Activated B cell treated with CpG ODN at 0.5 μM for 24 hours (primary cell): ENCODE measurements around the gene NPAS3. TPM values are rescaled to one million over a fixed set of nuclear protein-coding genes. Genes with fewer than 3 reads are reported as not detected.
"Not testable (repeated sequence)": the region's sequence is repeated elsewhere in the genome, so short reads cannot be mapped to it uniquely, and the experiment has no call there.

ENCODE experiments used
- ATAC-seq: fragments of 200-7000 bp; cut with Tn5 transposase; one replicate; pipeline ENCODE4 v1.10.0; 2021; ENCODE audit warnings: low read depth, mild to moderate bottlenecking, moderate library complexity
- CTCF ChIA-PET: fragments of 350-600 bp; sonication (Branson Sonifier 250); formaldehyde crosslinking; loops from one replicate; lab custom pipeline; 2021; ENCODE audit warnings: antibody characterized with exemption; lab: Charles Lee
- POLR2A ChIA-PET: fragments of 350-600 bp; sonication (Branson Sonifier 250); formaldehyde crosslinking; loops from one replicate; lab custom pipeline; 2021; ENCODE audit warnings: antibody characterized with exemption; lab: Charles Lee
- DNase-seq: peaks from one replicate; pipeline ENCODE4 v3.0.0; 2022
- H3K27ac Mint-ChIP-seq: one replicate; pipeline ENCODE4 v1.8.0; 2020; ENCODE audit warnings: mixed read lengths
- H3K27me3 Mint-ChIP-seq: one replicate; pipeline ENCODE4 v1.8.0; 2021; ENCODE audit warnings: mixed read lengths
- H3K36me3 Mint-ChIP-seq: one replicate; pipeline ENCODE4 v1.8.0; 2021; ENCODE audit warnings: low read depth, mixed read lengths
- H3K4me1 Mint-ChIP-seq: one replicate; pipeline ENCODE4 v1.8.0; 2021; ENCODE audit warnings: mixed read lengths
- H3K4me3 Mint-ChIP-seq: one replicate; pipeline ENCODE4 v1.8.0; 2020; ENCODE audit warnings: mild to moderate bottlenecking, mixed read lengths
- H3K9me3 Mint-ChIP-seq: one replicate; pipeline ENCODE4 v1.8.0; 2020; ENCODE audit warnings: mixed read lengths
- intact Hi-C: fragments of 100-400 bp; cut with micrococcal nuclease; formaldehyde crosslinking; loops from one replicate; pipeline ENCODE4 v1.15.1; 2024
- total RNA-seq: library from RNA; stranded (reverse); gene quantifications from 2 replicates; pipeline ENCODE4 v1.2.3, GENCODE V29; 2022
- TF ChIP-seq, protein P1 (sequence below): fragments of 200-600 bp; IDR thresholded peaks from one replicate; pipeline ENCODE4 v1.8.0; 2022; ENCODE audit warnings: antibody characterized with exemption, mild to moderate bottlenecking

Gene NPAS3
- total RNA-seq, 1 donor from 2014 or later = not detected

DNA sequence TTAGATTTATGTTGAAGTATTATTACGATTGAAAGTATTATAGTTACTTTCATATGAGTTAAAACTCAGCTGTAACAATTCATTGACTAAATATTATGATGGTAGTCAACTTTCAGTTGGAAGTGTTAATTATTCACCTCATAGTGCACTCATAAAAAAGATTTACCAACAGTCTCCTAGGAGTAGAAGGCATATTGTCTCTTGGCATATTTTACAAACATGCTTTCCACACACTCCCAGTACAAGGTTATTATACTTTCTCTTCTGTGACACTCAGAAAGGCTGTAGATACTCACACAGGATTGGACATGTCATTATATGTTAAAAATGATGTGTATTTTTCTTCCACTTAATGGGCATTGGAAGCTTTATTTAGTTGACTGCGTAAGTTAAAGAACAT, 147.1 kb downstream of the NPAS3 start:
- Mint-ChIP-seq H3K27ac (no peak overlapping the region), H3K27me3 (no peaks in the 10 kb centered on the region), H3K36me3 (no peaks in the 10 kb centered on the region), H3K4me1 (no peaks in the 10 kb centered on the region), H3K9me3 (no peaks in the 10 kb centered on the region), H3K4me3 (no peak overlapping the region)
- intact Hi-C loops = no loop called here
- TF ChIP-seq, protein P1, sequence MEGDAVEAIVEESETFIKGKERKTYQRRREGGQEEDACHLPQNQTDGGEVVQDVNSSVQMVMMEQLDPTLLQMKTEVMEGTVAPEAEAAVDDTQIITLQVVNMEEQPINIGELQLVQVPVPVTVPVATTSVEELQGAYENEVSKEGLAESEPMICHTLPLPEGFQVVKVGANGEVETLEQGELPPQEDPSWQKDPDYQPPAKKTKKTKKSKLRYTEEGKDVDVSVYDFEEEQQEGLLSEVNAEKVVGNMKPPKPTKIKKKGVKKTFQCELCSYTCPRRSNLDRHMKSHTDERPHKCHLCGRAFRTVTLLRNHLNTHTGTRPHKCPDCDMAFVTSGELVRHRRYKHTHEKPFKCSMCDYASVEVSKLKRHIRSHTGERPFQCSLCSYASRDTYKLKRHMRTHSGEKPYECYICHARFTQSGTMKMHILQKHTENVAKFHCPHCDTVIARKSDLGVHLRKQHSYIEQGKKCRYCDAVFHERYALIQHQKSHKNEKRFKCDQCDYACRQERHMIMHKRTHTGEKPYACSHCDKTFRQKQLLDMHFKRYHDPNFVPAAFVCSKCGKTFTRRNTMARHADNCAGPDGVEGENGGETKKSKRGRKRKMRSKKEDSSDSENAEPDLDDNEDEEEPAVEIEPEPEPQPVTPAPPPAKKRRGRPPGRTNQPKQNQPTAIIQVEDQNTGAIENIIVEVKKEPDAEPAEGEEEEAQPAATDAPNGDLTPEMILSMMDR = no peak
- ATAC-seq (no peak), DNase-seq (no peak)
- POLR2A ChIA-PET = no interaction called here
- CTCF ChIA-PET = no interaction called here

- ATAC-seq, intact Hi-C loops, POLR2A ChIA-PET, H3K4me1 Mint-ChIP-seq, DNase-seq, H3K27ac Mint-ChIP-seq, H3K4me3 Mint-ChIP-seq, CTCF ChIA-PET, H3K9me3 Mint-ChIP-seq, H3K36me3 Mint-ChIP-seq, H3K27me3 Mint-ChIP-seq: not testable (repeated sequence)
Observed at GRCh38 chr14:33088274-33088673, 149.6 kb downstream of the NPAS3 start.

DNA sequence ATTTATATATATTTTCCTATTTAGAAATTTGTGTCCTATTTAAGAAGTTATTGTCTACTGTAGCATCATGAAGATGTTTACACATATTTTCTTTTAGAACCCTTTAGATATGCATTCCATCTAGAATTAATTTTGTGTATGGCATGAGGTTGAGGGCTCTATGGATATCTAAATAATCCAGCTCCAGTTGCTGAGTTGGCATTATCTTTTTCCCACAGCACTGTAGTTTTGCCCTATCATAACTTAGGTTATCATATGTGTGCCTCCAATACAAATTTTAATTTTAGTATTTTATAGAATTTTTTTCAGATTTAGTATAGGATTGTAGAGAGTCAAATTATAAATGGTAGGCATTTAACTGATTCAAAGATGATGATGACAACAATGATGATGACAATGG, 159.3 kb downstream of the NPAS3 start:
- no peaks in the 10 kb centered on the region for H3K4me1 Mint-ChIP-seq
- intact Hi-C loops = no loop called here
- H3K9me3 Mint-ChIP-seq = peaks cover 9% of the 10 kb centered on the region
- no peak for ATAC-seq
- ChIA-PET CTCF (no interaction called here), POLR2A (no interaction called here)
- DNase-seq = no peak
- H3K27ac Mint-ChIP-seq = no peak overlapping the region
- H3K27me3 Mint-ChIP-seq = no peaks in the 10 kb centered on the region
- H3K4me3 Mint-ChIP-seq = no peak overlapping the region
- no peaks in the 10 kb centered on the region for H3K36me3 Mint-ChIP-seq
- TF ChIP-seq, protein P1 = no peak

- Mint-ChIP-seq H3K9me3 (no peaks in the 10 kb centered on the region), H3K27me3 (no peaks in the 10 kb centered on the region), H3K4me1 (no peaks in the 10 kb centered on the region), H3K27ac (no peak overlapping the region), H3K4me3 (no peak overlapping the region), H3K36me3 (no peaks in the 10 kb centered on the region)
- no peak for DNase-seq
- intact Hi-C loops = no loop called here
- no peak for ATAC-seq
- CTCF ChIA-PET = no interaction called here
- POLR2A ChIA-PET = no interaction called here
- TF ChIP-seq, protein P1 = no peak
Observed at GRCh38 chr14:33103489-33103888, 164.8 kb downstream of the NPAS3 start.

- Mint-ChIP-seq H3K27ac (no peak overlapping the region), H3K27me3 (no peaks in the 10 kb centered on the region), H3K9me3 (no peaks in the 10 kb centered on the region), H3K4me1 (no peaks in the 10 kb centered on the region), H3K4me3 (no peak overlapping the region), H3K36me3 (no peaks in the 10 kb centered on the region)
- ATAC-seq = no peak
- TF ChIP-seq, protein P1 = no peak
- intact Hi-C loops = no loop called here
- ChIA-PET CTCF (no interaction called here), POLR2A (no interaction called here)
- DNase-seq = no peak
Observed at GRCh38 chr14:33103966-33104365, 165.3 kb downstream of the NPAS3 start.

GRCh38 chr14:33110737-33111443, 172.2 kb downstream of the NPAS3 start:
- CTCF ChIA-PET = no interaction called here
- Mint-ChIP-seq H3K9me3 (no peaks in the 10 kb centered on the region), H3K4me1 (no peaks in the 10 kb centered on the region), H3K27me3 (no peaks in the 10 kb centered on the region), H3K36me3 (no peaks in the 10 kb centered on the region), H3K4me3 (no peak overlapping the region), H3K27ac (no peak overlapping the region)
- intact Hi-C loops = no loop called here
- no peak for ATAC-seq
- POLR2A ChIA-PET = no interaction called here
- TF ChIP-seq, protein P1 = no peak
- no peak for DNase-seq
